ENCODE measurements around the gene CCDC12.

DNA sequence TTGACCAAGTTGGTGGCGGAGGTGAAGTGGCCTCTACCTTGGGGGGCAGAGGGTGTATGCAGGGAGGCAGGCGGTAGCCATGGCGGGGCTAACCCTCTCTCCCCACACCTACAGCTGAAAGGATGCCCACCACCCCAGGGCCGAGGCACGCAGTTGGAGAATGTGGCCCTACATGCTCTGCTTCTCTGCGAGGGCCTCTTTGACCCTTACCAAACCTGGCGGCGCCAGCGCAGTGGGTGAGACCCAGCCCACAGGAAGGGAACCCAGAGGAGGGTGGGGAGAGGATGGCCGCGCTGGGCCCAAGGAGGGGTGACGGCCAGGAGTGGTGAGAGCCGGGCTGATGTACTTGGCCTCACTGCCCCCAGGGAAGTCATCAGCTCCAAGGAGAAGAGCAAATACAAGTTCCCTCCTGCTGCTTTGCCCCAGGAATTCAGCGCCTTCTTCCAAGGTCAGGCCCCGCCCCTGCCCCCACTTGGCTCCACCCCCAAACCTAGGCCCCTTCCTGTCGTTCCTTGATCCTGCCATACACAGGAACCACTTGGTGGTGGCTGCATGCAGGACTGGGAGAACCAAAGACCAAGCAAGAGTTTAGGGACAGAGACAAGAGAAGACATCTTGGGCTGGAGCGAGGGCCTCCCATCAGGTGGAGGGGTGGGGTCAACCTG, 12.7 kb upstream of the CCDC12 start:
- no peak for TF ChIP-seq POLR2A (IDR thresholded peaks at IDR 0.05)
- TF ChIP-seq, protein P1, sequence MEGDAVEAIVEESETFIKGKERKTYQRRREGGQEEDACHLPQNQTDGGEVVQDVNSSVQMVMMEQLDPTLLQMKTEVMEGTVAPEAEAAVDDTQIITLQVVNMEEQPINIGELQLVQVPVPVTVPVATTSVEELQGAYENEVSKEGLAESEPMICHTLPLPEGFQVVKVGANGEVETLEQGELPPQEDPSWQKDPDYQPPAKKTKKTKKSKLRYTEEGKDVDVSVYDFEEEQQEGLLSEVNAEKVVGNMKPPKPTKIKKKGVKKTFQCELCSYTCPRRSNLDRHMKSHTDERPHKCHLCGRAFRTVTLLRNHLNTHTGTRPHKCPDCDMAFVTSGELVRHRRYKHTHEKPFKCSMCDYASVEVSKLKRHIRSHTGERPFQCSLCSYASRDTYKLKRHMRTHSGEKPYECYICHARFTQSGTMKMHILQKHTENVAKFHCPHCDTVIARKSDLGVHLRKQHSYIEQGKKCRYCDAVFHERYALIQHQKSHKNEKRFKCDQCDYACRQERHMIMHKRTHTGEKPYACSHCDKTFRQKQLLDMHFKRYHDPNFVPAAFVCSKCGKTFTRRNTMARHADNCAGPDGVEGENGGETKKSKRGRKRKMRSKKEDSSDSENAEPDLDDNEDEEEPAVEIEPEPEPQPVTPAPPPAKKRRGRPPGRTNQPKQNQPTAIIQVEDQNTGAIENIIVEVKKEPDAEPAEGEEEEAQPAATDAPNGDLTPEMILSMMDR (IDR thresholded peaks at IDR 0.05), result no peak

Measured in thyroid gland (tissue), 4 donors.